HG02973 (cell line): ENCODE results near the gene KIAA0825.
"Not testable (repeated sequence)": the region's sequence is repeated elsewhere in the genome, so short reads cannot be mapped to it uniquely, and the experiment has no call there.

Source experiments
- ATAC-seq: cut with Tn5 transposase; IDR thresholded peaks from one replicate; pipeline ENCODE4 v1.9.1; 2021; ENCODE audit warnings: moderate library complexity; ENCODE audit not compliant: unreplicated experiment

Gene KIAA0825

GRCh38 chr5:94575196-94575595 is 43.2 kb downstream of the KIAA0825 start:
- no peak for ATAC-seq

GRCh38 chr5:94573349-94573748 is 45.1 kb downstream of the KIAA0825 start:
- ATAC-seq, result not testable (repeated sequence)

- no peak for ATAC-seq
These were observed 47.0 kb downstream of the KIAA0825 start for GRCh38 chr5:94571415-94571814.

- no peak for ATAC-seq
These were observed 53.6 kb downstream of the KIAA0825 start for GRCh38 chr5:94564812-94565211.

- no peak for ATAC-seq
These were observed 56.0 kb downstream of the KIAA0825 start for GRCh38 chr5:94562327-94562971.

- ATAC-seq, result no peak
These were observed 60.4 kb downstream of the KIAA0825 start for GRCh38 chr5:94558028-94558427.

- peak; percentile 59 for ATAC-seq
These were observed 66.5 kb downstream of the KIAA0825 start for GRCh38 chr5:94551858-94552257.

- no peak for ATAC-seq
These were observed 72.4 kb downstream of the KIAA0825 start for GRCh38 chr5:94545870-94546625.

- ATAC-seq, result no peak
These were observed 73.4 kb downstream of the KIAA0825 start for GRCh38 chr5:94544875-94545547.

- ATAC-seq, result peak; percentile 85
These were observed 74.3 kb downstream of the KIAA0825 start for GRCh38 chr5:94544031-94544650.

GRCh38 chr5:94540856-94541494 is 77.4 kb downstream of the KIAA0825 start:
- ATAC-seq, result no peak

- ATAC-seq, result no peak
These were observed 80.1 kb downstream of the KIAA0825 start for GRCh38 chr5:94538260-94538659.

GRCh38 chr5:94526706-94527105 is 91.7 kb downstream of the KIAA0825 start:
- no peak for ATAC-seq

GRCh38 chr5:94524841-94525697 is 93.3 kb downstream of the KIAA0825 start:
- peak; percentile 82 for ATAC-seq

GRCh38 chr5:94523018-94523417 is 95.4 kb downstream of the KIAA0825 start:
- ATAC-seq, result no peak

- no peak for ATAC-seq
These were observed 96.3 kb downstream of the KIAA0825 start for GRCh38 chr5:94522117-94522516.

- no peak for ATAC-seq
These were observed 100.6 kb downstream of the KIAA0825 start for GRCh38 chr5:94517490-94518488.

- ATAC-seq, result no peak
These were observed 102.3 kb downstream of the KIAA0825 start for GRCh38 chr5:94516148-94516547.
